ENCODE measurements around the gene SYTL3. TPM values are rescaled to one million over a fixed set of nuclear protein-coding genes. Genes with fewer than 3 reads are reported as not detected.
"Not testable (repeated sequence)": the region's sequence is repeated elsewhere in the genome, so short reads cannot be mapped to it uniquely, and the experiment has no call there.

Gene SYTL3
- total RNA-seq, 2 donors from 2014 or later: 267 to 353 TPM

DNA sequence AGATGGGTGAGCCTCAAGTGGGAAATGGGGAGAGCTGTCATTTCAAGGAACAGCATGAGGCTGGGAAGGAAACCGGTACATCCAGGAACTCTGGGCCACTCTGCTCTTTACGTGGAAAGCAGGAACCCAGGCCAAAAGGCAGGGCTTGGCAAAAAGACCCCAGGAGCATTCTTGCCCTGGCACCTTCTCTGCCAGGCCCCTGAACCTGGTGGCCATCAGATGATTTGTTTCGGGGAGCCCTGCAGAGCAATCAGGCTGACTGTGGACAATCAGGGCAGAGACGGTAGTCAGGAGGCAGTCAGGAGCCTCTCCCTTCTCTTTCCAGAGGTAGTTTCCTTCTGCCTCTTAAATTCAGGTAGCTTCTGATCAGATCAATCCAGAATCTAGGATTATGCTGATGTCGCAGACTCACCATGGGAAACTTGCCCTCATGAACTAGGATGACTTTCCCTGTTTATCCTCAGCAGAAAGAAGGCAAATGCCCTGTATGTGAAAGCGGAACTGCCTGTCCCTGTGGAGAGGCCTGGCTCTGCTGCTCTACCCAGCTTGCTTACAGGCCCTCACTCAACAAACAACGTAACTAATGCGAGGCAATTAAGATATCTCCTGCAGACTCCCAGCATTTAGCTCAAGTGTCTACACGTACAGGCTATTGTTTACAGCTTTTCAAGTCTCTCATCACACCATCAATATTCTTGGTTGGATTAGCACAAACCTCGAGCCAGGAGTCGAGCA lies 132.7 kb downstream of the SYTL3 start:
- ATAC-seq (replicated peaks in 1 of 2): no peak
- Mint-ChIP-seq H3K9me3 (no peaks in the 10 kb centered on the region), H3K27ac (peak overlapping the region; percentile 12), H3K4me1 (ENCODE audit: low read depth) (peaks cover 23% of the 10 kb centered on the region), H3K36me3 (ENCODE audit: insufficient read depth in 2 of 2) (peaks cover 10 to 60% of the 10 kb centered on the region in 2 donors), H3K27me3 (ENCODE audit: low read depth) (no peaks in the 10 kb centered on the region), H3K4me3 (no peak overlapping the region)
- no peak for DNase-seq

DNA sequence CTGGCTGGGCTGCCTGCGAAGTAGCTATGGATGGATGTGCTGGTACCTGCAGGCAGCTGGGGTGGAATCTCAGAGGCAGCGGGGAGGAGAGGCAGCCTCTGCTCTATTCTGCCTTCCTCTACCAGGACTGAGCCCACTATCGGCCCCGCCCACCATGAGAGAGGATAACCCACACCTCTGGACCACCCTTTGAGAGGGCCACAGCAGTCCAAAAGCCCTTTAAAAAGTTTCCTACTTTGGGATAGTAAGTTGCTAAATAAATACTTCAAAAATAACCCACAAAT lies 133.3 kb downstream of the SYTL3 start:
- no peak for ATAC-seq (replicated peaks in 1 of 2)
- Mint-ChIP-seq H3K27ac (no peak overlapping the region), H3K4me3 (no peak overlapping the region), H3K4me1 (ENCODE audit: low read depth) (peaks cover 18% of the 10 kb centered on the region), H3K27me3 (ENCODE audit: low read depth) (no peaks in the 10 kb centered on the region), H3K9me3 (no peaks in the 10 kb centered on the region), H3K36me3 (ENCODE audit: insufficient read depth in 2 of 2) (peaks cover 10 to 61% of the 10 kb centered on the region in 2 donors)
- no peak for DNase-seq

DNA sequence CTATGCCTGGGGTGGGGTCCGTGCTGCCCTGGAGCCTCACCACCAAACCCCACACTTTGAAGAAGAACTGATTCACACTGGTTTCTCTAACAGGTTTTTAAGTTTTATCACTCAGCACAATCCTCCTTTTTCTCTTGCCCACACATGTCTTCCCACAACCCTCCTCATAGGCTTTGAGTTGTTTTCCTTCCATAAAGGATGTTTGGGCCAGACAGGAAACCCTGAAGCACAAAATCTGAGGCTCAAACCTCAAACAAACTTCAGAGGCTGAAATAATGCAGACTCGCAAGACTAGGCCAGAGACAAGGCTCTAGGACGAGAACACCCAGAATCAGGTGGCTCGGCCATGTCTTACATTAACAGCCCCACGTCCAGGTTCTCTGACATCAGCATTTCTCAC lies 134.0 kb downstream of the SYTL3 start:
- DNase-seq (no peak), ATAC-seq (replicated peaks in 1 of 2) (no peak)
- no peak overlapping the region for H3K4me3 Mint-ChIP-seq
- no peaks in the 10 kb centered on the region for H3K27me3 Mint-ChIP-seq (ENCODE audit: low read depth)
- H3K27ac Mint-ChIP-seq: peak overlapping the region; percentile 5
- peaks cover 11 to 58% of the 10 kb centered on the region in 2 donors for H3K36me3 Mint-ChIP-seq (ENCODE audit: insufficient read depth in 2 of 2)
- H3K4me1 Mint-ChIP-seq (ENCODE audit: low read depth): peaks cover 11% of the 10 kb centered on the region
- H3K9me3 Mint-ChIP-seq: no peaks in the 10 kb centered on the region

DNA sequence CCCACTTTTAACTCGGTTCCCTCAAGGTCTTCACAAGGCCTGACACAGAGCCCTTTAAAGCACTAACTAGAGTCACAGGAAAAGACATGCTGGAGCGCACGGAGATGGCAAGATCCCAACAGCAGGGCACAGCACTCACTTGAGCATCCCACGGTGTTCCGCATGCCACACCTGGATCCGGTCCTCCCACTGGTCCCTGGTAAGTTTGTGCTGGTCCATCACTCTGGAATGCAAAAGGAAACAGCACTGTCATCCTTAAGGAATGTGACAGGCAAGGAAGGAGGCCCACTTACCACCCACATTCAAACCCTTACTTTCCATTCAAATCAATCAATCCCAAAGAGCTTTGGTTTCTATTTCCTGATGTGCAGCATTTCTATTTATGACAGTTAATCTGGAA lies 134.7 kb downstream of the SYTL3 start:
- DNase-seq: no peak
- Mint-ChIP-seq H3K27ac (peak overlapping the region; percentile 8), H3K36me3 (ENCODE audit: insufficient read depth in 2 of 2) (peaks cover 7 to 59% of the 10 kb centered on the region in 2 donors), H3K4me1 (ENCODE audit: low read depth) (peaks cover 12% of the 10 kb centered on the region), H3K4me3 (no peak overlapping the region), H3K9me3 (no peaks in the 10 kb centered on the region), H3K27me3 (ENCODE audit: low read depth) (no peaks in the 10 kb centered on the region)
- no peak for ATAC-seq (replicated peaks in 1 of 2)

DNA sequence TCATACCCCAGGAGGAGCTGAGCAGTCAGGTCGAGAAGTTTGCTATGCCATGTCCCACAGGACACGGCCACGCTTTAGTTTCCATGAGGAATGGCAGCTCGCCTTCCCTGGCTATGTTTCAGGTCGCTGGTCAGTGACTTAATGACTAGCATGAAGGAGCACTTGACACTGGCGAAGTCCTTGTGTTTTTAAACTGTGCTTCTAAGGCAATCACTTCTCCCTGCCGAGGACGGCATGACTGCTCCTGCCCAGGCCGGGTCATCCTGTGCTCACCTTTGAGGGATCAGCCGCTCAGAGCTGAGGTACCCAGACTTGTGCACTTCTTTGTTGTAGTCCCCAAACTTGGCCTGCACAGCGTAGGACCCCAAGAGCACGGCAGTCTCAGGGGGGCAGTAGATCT lies 135.2 kb downstream of the SYTL3 start:
- no peak for DNase-seq

DNA sequence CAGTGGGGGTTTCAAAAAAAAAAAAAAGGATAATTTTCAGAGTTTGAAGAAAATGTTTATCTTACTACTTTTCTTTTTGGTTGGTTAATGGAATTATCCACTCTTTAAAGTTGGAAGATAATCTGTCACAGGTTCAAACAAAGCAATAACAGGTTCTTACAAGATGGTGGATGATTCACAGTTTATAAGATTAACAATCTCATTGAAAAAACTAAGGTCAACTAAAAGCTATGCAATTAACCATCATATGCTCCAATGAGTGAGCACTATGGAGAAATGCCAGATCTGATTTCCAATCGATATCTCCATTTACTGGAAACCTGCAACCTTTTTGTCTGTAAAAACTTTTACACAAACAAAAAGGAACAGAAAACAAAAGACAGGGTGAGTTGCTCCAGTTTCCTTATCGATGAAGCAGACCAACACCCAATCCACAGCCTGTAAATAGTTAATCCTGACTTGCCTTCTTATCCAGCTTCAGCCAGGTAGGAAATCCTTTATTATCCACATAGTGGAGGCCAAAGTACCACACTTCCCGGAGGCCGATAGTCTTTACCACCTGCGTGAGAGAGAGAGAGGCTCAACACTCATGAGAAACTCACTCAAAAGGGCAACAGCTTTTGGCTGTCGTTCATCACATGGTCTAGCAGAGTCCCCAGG lies 136.9 kb downstream of the SYTL3 start:
- Mint-ChIP-seq H3K4me3 (no peak overlapping the region), H3K4me1 (ENCODE audit: low read depth) (peaks cover 29% of the 10 kb centered on the region), H3K27me3 (ENCODE audit: low read depth) (no peaks in the 10 kb centered on the region), H3K27ac (no peak overlapping the region), H3K36me3 (ENCODE audit: insufficient read depth in 2 of 2) (peaks cover 7 to 54% of the 10 kb centered on the region in 2 donors), H3K9me3 (no peaks in the 10 kb centered on the region)
- no peak for DNase-seq
- ATAC-seq (replicated peaks in 1 of 2): no peak

More for the DNA sequence above, 135.2 kb downstream of the SYTL3 start:
- H3K4me3 Mint-ChIP-seq: no peak overlapping the region
- H3K9me3 Mint-ChIP-seq: no peaks in the 10 kb centered on the region
- peaks cover 7 to 63% of the 10 kb centered on the region in 2 donors for H3K36me3 Mint-ChIP-seq (ENCODE audit: insufficient read depth in 2 of 2)
- no peaks in the 10 kb centered on the region for H3K27me3 Mint-ChIP-seq (ENCODE audit: low read depth)
- no peak overlapping the region for H3K27ac Mint-ChIP-seq
- no peak for ATAC-seq (replicated peaks in 1 of 2)
- peaks cover 17% of the 10 kb centered on the region for H3K4me1 Mint-ChIP-seq (ENCODE audit: low read depth)

DNA sequence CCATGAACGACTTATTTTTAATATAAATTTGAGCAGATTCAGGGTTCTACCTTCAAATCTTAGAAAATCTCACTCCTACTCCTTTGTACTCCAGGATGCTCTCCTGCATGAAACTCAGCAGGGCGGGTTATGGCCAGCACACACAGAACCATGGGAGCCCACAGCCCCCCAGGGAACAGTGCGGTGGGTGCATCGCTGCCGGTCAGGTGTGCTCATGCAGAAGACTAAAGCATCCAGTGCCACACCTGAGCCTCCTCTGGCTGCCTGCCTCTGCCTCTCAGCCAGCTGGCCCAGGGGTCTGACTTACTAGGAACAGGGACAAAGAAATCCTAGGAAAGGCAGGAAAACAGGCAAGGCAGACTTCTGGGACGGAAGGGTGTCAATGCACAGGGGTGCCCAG lies 137.5 kb downstream of the SYTL3 start:
- no peak overlapping the region for H3K27ac Mint-ChIP-seq
- no peak for ATAC-seq (replicated peaks in 1 of 2)
- H3K9me3 Mint-ChIP-seq: no peaks in the 10 kb centered on the region

DNA sequence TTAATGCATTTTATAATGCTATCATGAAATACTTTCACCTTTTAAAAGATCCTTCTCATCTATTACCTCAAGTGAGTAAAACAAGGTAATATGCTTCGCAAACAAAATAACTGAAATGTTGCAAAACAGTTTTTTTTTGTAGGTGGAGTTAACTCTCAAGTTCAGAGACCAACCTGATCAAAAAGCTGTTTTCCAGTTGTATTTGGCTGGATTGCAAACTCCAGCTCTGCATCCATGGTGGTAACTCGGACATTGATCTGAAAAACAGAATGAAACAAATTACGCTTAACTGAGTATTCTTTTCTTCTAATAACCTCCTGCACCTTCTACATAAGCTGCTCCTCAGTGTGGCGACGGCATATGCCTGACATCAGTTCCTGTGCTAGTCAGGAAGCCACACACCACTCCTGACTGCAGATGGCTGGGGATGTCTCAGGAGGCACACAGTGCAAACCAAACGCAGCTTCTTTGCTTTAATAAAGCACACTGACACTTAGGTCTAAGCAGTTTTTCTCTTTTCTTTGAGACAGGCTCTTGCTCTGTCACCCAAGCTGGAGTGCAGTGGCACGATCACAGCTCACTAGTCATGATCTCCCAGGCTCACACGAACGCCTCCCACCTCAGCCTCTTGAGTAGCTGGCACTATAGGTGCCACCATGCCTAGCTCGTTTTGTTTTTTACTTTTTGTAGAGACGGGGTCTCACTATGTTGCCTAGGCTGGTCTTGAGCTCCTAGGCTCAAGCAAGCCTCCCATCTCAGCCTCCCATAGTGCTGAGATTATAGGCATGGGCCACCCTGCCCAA lies 139.5 kb downstream of the SYTL3 start:
- Mint-ChIP-seq H3K27ac (peak overlapping the region; percentile 84), H3K9me3 (no peaks in the 10 kb centered on the region), H3K4me1 (ENCODE audit: low read depth) (peaks cover 52% of the 10 kb centered on the region), H3K4me3 (peak overlapping the region; percentile 28 to 70), H3K27me3 (ENCODE audit: low read depth) (no peaks in the 10 kb centered on the region), H3K36me3 (ENCODE audit: insufficient read depth in 2 of 2) (peaks cover 7 to 35% of the 10 kb centered on the region in 2 donors)
- peak in 1 of 2 donors; percentile 31 for DNase-seq
- ATAC-seq (replicated peaks in 1 of 2): peak; percentile 68 to 78

More for the DNA sequence above, 137.5 kb downstream of the SYTL3 start:
- H3K36me3 Mint-ChIP-seq (ENCODE audit: insufficient read depth in 2 of 2): peaks cover 7 to 48% of the 10 kb centered on the region in 2 donors
- peaks cover 36% of the 10 kb centered on the region for H3K4me1 Mint-ChIP-seq (ENCODE audit: low read depth)
- DNase-seq: no peak
- no peaks in the 10 kb centered on the region for H3K27me3 Mint-ChIP-seq (ENCODE audit: low read depth)
- no peak overlapping the region for H3K4me3 Mint-ChIP-seq

DNA sequence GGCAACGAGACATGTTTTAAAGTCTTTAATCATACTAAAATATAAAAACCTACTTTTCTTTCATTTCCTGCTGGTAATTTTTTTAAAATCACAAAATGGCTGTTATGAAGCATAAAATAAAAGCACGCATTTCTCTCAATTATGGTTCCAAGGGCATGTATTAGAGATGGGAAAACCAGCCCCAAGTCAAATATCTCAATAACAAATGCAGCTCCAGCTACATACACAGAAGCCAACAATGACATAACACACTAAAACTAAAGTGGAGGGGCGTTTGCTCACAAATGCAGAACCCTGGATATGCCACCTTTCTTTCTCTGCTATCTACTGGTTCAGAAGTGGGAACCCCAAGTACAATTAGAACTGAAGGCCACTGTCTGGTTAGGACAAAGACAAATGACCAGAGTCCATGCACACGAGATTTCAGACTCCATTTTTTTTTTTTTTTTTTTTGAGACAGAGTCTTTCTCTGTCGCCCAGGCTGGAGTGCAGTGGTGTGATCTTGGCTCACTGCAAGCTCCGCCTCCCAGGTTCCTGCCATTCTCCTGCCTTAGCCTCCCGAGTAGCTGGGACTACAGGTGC lies 141.5 kb downstream of the SYTL3 start:
- peaks cover 70% of the 10 kb centered on the region for H3K4me1 Mint-ChIP-seq (ENCODE audit: low read depth)
- DNase-seq (no peak), ATAC-seq (replicated peaks in 1 of 2) (no peak)
- peaks cover 5 to 29% of the 10 kb centered on the region in 2 donors for H3K36me3 Mint-ChIP-seq (ENCODE audit: insufficient read depth in 2 of 2)
- peak overlapping the region in 1 of 2 donors; percentile 37 for H3K4me3 Mint-ChIP-seq
- H3K9me3 Mint-ChIP-seq: no peaks in the 10 kb centered on the region
- no peaks in the 10 kb centered on the region for H3K27me3 Mint-ChIP-seq (ENCODE audit: low read depth)
- peak overlapping the region; percentile 76 for H3K27ac Mint-ChIP-seq

DNA sequence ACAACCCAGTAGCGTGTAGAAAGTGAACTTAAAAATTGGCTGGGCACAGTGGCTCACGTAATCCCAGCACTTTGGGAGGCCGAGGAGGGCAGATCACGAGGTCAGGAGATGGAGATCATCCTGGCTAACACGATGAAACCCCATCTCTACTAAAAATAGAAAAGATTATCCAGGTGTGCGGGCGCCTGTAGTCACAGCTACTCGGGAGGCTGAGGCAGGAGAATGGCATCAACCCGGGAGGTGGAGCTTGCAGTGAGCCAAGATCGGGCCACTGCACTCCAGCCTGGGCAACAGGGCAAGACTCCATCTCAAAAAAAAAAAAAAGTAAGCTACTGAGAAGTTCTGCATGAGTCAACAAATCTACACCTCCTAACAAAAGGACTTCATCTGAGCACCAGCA lies 142.7 kb downstream of the SYTL3 start:
- Mint-ChIP-seq H3K4me1 (ENCODE audit: low read depth) (peaks cover 81% of the 10 kb centered on the region), H3K36me3 (ENCODE audit: insufficient read depth in 2 of 2) (peaks cover 2 to 24% of the 10 kb centered on the region in 2 donors), H3K27ac (peak overlapping the region; percentile 82), H3K4me3 (peak overlapping the region in 1 of 2 donors; percentile 35)
- H3K9me3 Mint-ChIP-seq; ATAC-seq (replicated peaks in 1 of 2); H3K27me3 Mint-ChIP-seq (ENCODE audit: low read depth); DNase-seq: not testable (repeated sequence)

DNA sequence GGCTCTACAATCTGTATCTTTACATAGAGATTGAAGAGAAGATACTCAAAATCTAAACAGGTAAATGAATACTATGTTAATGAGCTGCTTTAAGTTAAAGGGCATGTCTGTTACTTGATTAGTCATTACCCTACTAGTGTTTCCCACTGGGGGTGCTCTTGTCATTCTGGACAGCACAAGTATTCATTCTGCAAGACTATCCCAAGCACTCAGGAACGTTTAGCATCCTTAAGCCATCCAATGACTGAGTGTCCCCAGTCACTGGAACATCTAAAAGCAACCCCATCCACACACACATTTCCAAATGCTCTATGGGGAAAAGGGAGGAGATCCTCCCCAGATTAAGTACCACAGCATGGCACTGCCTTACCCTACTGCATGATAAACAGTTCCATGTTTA lies 143.6 kb downstream of the SYTL3 start:
- ATAC-seq (replicated peaks in 1 of 2) (peak; percentile 70 to 79), DNase-seq (no peak)
- peaks cover 1 to 19% of the 10 kb centered on the region in 2 donors for H3K36me3 Mint-ChIP-seq (ENCODE audit: insufficient read depth in 2 of 2)
- no peaks in the 10 kb centered on the region for H3K9me3 Mint-ChIP-seq
- H3K27ac Mint-ChIP-seq: no peak overlapping the region
- peaks cover 90% of the 10 kb centered on the region for H3K4me1 Mint-ChIP-seq (ENCODE audit: low read depth)
- no peaks in the 10 kb centered on the region for H3K27me3 Mint-ChIP-seq (ENCODE audit: low read depth)
- H3K4me3 Mint-ChIP-seq: no peak overlapping the region

DNA sequence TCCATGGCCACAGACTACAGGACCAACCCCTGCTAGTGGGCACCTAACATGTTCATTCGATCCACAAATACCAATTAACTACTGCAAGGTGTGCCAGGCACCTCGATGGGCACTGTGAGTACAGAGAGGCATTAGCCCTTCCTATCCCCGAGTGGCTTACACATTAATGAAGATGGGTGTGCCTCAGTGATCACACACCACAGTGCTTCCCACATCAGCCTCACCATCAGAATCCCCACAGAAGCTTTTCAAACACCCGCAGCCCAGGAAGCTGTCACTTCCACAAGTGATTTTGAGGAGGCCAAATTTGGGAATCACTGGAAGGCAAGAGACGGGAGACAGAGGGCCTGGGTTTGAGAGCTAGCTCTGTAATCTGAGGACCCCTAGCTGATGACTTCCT lies 145.7 kb downstream of the SYTL3 start:
- ATAC-seq (replicated peaks in 1 of 2) (no peak), DNase-seq (no peak)
- Mint-ChIP-seq H3K27me3 (ENCODE audit: low read depth) (no peaks in the 10 kb centered on the region), H3K36me3 (ENCODE audit: insufficient read depth in 2 of 2) (peaks cover 0 to 9% of the 10 kb centered on the region in 2 donors), H3K27ac (peak overlapping the region; percentile 86), H3K4me3 (no peak overlapping the region), H3K4me1 (ENCODE audit: low read depth) (peaks cover 94% of the 10 kb centered on the region), H3K9me3 (no peaks in the 10 kb centered on the region)

DNA sequence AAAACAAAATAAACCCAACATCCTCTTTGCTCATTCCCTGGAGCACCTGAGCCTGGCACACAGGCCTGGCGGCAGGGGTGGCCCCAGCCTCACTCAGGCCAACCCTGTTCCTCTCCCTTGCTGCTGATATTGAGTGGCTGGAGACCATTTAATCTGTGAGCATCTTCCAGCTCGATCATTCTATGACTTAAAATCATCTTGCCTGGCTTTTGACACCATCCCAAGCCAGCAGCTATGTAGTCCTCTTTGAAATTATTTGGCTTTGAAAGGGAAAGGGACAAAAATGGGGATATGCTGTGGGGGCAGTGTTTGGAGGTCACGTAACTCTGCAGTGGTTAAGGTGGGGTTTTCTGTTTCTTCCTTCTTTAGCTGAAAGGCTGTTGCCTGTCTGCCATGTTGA lies 146.5 kb downstream of the SYTL3 start:
- peaks cover 94% of the 10 kb centered on the region for H3K4me1 Mint-ChIP-seq (ENCODE audit: low read depth)
- H3K27me3 Mint-ChIP-seq (ENCODE audit: low read depth): no peaks in the 10 kb centered on the region
- ATAC-seq (replicated peaks in 1 of 2): no peak
- DNase-seq: no peak
- no peaks in the 10 kb centered on the region for H3K9me3 Mint-ChIP-seq
- H3K27ac Mint-ChIP-seq: no peak overlapping the region
- H3K4me3 Mint-ChIP-seq: peak overlapping the region in 1 of 2 donors; percentile 4
- peaks cover 0 to 8% of the 10 kb centered on the region in 2 donors for H3K36me3 Mint-ChIP-seq (ENCODE audit: insufficient read depth in 2 of 2)

Data from activated T-cell treated with anti-CD3 and anti-CD28 coated beads, Interleukin-2, amount 50 U/mL, for 72 hours (primary cell).